Right lobe of liver (tissue), 6 donors: ENCODE data around the gene OR2W1. TPM values are rescaled to one million over a fixed set of nuclear protein-coding genes. Genes with fewer than 3 reads are reported as not detected.

Experiments
- ATAC-seq, 4 donors: fragments of 200-7000 bp; cut with Tn5 transposase; one replicate each; pipeline ENCODE4 v1.9.1; 2020; ENCODE audit warnings: mild to moderate bottlenecking in 4 of 4, moderate library complexity in 4 of 4
- DNase-seq, 3 donors: peaks; one replicate each; pipeline ENCODE4 v3.0.0-alpha.2; 2020
- H3K27ac ChIP-seq, 3 donors: fragments of 200-600 bp; one replicate each; pipeline ENCODE4 v1.8.0; 2022
- H3K27me3 ChIP-seq, 2 donors: fragments of 200-600 bp; one replicate each; pipeline ENCODE4 v1.8.0; 2022
- H3K36me3 ChIP-seq, 4 donors: fragments of 200-600 bp; sonication (generic) in 1 of 4; one replicate each; pipeline versions ENCODE4 v1.5.1 to v1.8.0; 2017 to 2022; ENCODE audit warnings: control low read depth in 1 of 4
- H3K4me1 ChIP-seq, 4 donors: fragments of 200-600 bp; sonication (generic) in 1 of 4; one replicate each; pipeline versions ENCODE4 v1.5.1 to v1.8.0; 2017 to 2022; ENCODE audit warnings: control low read depth in 1 of 4
- H3K4me3 ChIP-seq, 3 donors: fragments of 200-600 bp; one replicate each; pipeline ENCODE4 v1.8.0; 2022
- H3K9me3 ChIP-seq, 4 donors: fragments of 200-600 bp; sonication (generic) in 1 of 4; one replicate each; pipeline versions ENCODE4 v1.5.1 to v1.8.0; 2017 to 2022; ENCODE audit warnings: control low read depth in 1 of 4
- CTCF ChIP-seq, 4 donors: fragments of 200-600 bp in 3 of 4; fragments of 450-650 bp in 1 of 4; IDR thresholded peaks; one replicate each; pipeline versions ENCODE4 v1.5.1 to v1.8.0; 2016 to 2022; ENCODE audit warnings: antibody characterized with exemption in 4 of 4, mild to moderate bottlenecking in 2 of 4
- POLR2A ChIP-seq: fragments of 450-650 bp; IDR thresholded peaks from one replicate; pipeline ENCODE4 v1.6.1; 2017; ENCODE audit warnings: antibody characterized with exemption, mild to moderate bottlenecking
- WGBS: methylation state at CpG from one replicate; pipeline ENCODE4 v1.1.6; 2018; ENCODE audit warnings: low coverage, low lambda C conversion rate; ENCODE audit not compliant: insufficient coverage; ENCODE audit errors: missing lambda C conversion rate; 5-methylcytosine and 5-hydroxymethylcytosine counted together
- intact Hi-C, 2 donors: fragments of 100-400 bp; cut with DNase I; formaldehyde crosslinking; loops; one replicate each; pipeline versions ENCODE4 v1.11.2 to v1.14.1; 2022
- total RNA-seq, 6 experiments: library from RNA; depleted of rRNA in 2 of 6; stranded (reverse); fragments of >200 nt in 2 of 6; fragmentation: NEBNext Ultra II Directional in 3 of 6; extraction: Animal tissue kit (Norgen Biotek cat#: 25700) in 3 of 6; gene quantifications; one replicate each; pipeline versions ENCODE4 v1.1.0 to v1.2.4, GENCODE V29; 2016 to 2023
- donor health status: DM: no; HTN: yes; CAD: no.
- donor health status: DM: no; HTN: no; CAD: no.
- donor health status: DM: no; HTN: no; CAD: no.
- donor health status: DM: no; HTN: yes; CAD: no.
- donor health status: DM: no; HTN: yes; CAD: no.

Gene OR2W1
- total RNA-seq, 6 experiments from 2014 or later = not detected

DNA sequence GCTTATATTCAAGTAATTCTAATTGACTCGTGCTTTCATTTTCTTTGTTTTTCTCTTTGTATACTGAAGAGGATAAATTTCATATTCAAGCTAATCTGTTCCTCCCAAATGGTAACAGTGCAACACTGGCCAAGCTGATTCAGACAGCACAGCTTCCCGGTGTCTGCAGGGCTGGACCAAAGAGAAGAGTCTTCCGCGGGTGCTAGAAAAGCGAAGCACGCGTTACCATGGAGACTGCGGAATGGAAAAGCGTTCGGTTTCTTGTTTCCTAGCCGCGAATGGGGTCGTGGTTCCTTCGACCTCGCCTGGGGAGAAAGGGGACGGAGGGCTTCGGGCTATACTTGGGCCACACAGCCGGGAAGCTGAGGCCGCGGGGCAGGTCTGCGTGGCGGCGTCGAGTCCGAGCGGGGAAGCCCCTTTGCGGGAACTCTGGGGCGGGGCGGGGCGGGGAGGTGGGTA lies 33.7 kb downstream of the OR2W1 start:
- peaks cover 0 to 4% (median 0%) of the 10 kb centered on the region in 4 donors for H3K4me1 ChIP-seq
- intact Hi-C loops = loop anchor here (10.0 kb wide), 1 partner anchor 177 kb away; no protein-coding TSS in a partner anchor
- no peak for TF ChIP-seq POLR2A
- no peak for TF ChIP-seq CTCF (IDR thresholded peaks at IDR 0.05)
- no peak overlapping the region for H3K27ac ChIP-seq
- DNase-seq = peak in 1 of 3 donors; percentile 24
- H3K4me3 ChIP-seq = peak overlapping the region in 2 of 3 donors; percentile 2 to 35
- 7% methylated on average over 28 of the region's 30 CpGs for WGBS
- no peaks in the 10 kb centered on the region for H3K36me3 ChIP-seq
- no peaks in the 10 kb centered on the region for H3K9me3 ChIP-seq
- H3K27me3 ChIP-seq = no peaks in the 10 kb centered on the region
- peak; percentile 28 to 54 (median 42) for ATAC-seq

- Histone ChIP-seq H3K36me3 (no peaks in the 10 kb centered on the region), H3K4me1 (no peaks in the 10 kb centered on the region), H3K9me3 (no peaks in the 10 kb centered on the region), H3K27ac (no peak overlapping the region), H3K4me3 (no peak overlapping the region), H3K27me3 (no peaks in the 10 kb centered on the region)
- intact Hi-C loops = no loop called here
- ATAC-seq = no peak
- TF ChIP-seq CTCF (IDR thresholded peaks at IDR 0.05) (no peak), POLR2A (no peak)
- WGBS = 11% methylated on average over 1 of the region's 1 CpG
- DNase-seq = no peak
Observed at GRCh38 chr6:29009358-29009757, 35.6 kb downstream of the OR2W1 start.

DNA sequence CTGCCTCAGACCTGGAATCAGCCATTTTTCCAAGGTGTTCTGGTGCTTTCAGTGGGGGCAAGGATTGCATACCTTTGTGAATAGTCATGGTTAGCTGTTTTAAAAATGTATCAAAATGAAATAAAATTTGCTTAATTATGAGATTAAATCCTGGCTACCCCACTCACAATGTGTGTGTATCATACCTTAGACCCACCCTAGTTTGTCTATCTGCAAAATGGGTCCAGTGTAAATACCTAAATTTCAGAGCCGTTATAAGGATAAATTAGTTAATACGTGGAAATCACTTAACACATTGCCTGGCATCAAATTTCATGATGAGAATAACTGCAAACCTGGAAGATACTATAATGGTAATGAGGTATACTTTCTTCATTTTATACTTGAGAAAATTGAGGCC lies 36.9 kb downstream of the OR2W1 start:
- intact Hi-C loops = no loop called here
- ATAC-seq = no peak
- no peak for TF ChIP-seq POLR2A
- Histone ChIP-seq H3K4me1 (no peaks in the 10 kb centered on the region), H3K36me3 (no peaks in the 10 kb centered on the region), H3K27ac (no peak overlapping the region), H3K27me3 (no peaks in the 10 kb centered on the region), H3K9me3 (no peaks in the 10 kb centered on the region), H3K4me3 (no peak overlapping the region)
- 66% methylated on average over 2 of the region's 2 CpGs for WGBS
- DNase-seq = no peak

GRCh38 chr6:29005183-29005885 lies 39.6 kb downstream of the OR2W1 start, which contains the start of gene ZNF311:
Gene ZNF311 (minus strand): TSS chr6:29005315. CDS start chr6:29003954, 1,361 bp downstream.
- peak in 1 of 3 donors; percentile 42 for DNase-seq

More at GRCh38 chr6:29005183-29005885, 39.6 kb downstream of the OR2W1 start, which contains the start of gene ZNF311:
- peak within 1 kb of the TSS; percentile 39 to 62 (median 62) for H3K4me3 ChIP-seq
- no peaks in the 10 kb centered on the region for H3K4me1 ChIP-seq
- TF ChIP-seq CTCF (IDR thresholded peaks at IDR 0.05) (no peak), POLR2A (no peak)
- 8% methylated on average over 25 of the region's 29 CpGs for WGBS
- peak; percentile 88 to 95 (median 90) for ATAC-seq
- intact Hi-C loops = no loop called here
- H3K27ac ChIP-seq = no peak within 1 kb of the TSS
- no peaks in the 10 kb centered on the region for H3K36me3 ChIP-seq
- no peaks in the 10 kb centered on the region for H3K27me3 ChIP-seq
- no peaks in the 10 kb centered on the region for H3K9me3 ChIP-seq
